Upper lobe of left lung (tissue), 6 donors: ENCODE measurements around the gene JARID2. TPM values are rescaled to one million over a fixed set of nuclear protein-coding genes. Genes with fewer than 3 reads are reported as not detected.

ENCODE experiments used
- ATAC-seq, 2 donors: fragments of 200-7000 bp; cut with Tn5 transposase; one replicate each; pipeline ENCODE4 v1.9.1; 2022; ENCODE audit warnings: mild to moderate bottlenecking in 2 of 2, moderate library complexity in 2 of 2; ENCODE audit not compliant: low FRiP score in 2 of 2
- DNase-seq, 2 donors: peaks; one replicate each; pipeline ENCODE4 v3.0.0-alpha.2; 2019 to 2020
- H3K27ac ChIP-seq, 4 donors: fragments of 200-600 bp; sonication (generic); one replicate each; pipeline ENCODE4 v1.5.1; 2016 to 2019
- H3K27me3 ChIP-seq, 4 donors: fragments of 200-600 bp; sonication (generic); one replicate each; pipeline ENCODE4 v1.5.1; 2017 to 2019
- H3K36me3 ChIP-seq, 4 donors: fragments of 200-600 bp; sonication (generic); one replicate each; pipeline ENCODE4 v1.5.1; 2016 to 2019
- H3K4me1 ChIP-seq, 4 donors: fragments of 200-600 bp; sonication (generic); one replicate each; pipeline ENCODE4 v1.5.1; 2018 to 2019
- H3K4me3 ChIP-seq, 4 donors: fragments of 200-600 bp; sonication (generic); one replicate each; pipeline ENCODE4 v1.5.1; 2017 to 2019; ENCODE audit warnings: mild to moderate bottlenecking in 2 of 4, moderate library complexity in 1 of 4
- H3K9me3 ChIP-seq, 4 donors: fragments of 200-600 bp; sonication (generic); one replicate each; pipeline ENCODE4 v1.5.1; 2018 to 2019
- CTCF ChIP-seq, 6 experiments: fragments of 450-650 bp in 4 of 6; fragments of 200-600 bp in 2 of 6; sonication (generic) in 2 of 6; IDR thresholded peaks; one replicate each; pipeline ENCODE4 v1.5.1; 2016 to 2019; ENCODE audit warnings: antibody characterized with exemption in 6 of 6
- EP300 ChIP-seq, 4 donors: sonication (generic); formaldehyde crosslinking; IDR thresholded peaks; one replicate each; pipeline ENCODE4 v1.5.1; 2017; ENCODE audit warnings: antibody characterized with exemption in 4 of 4, control low read depth in 2 of 4
- POLR2A ChIP-seq, 4 donors: fragments of 450-650 bp; IDR thresholded peaks; one replicate each; pipeline ENCODE4 v1.5.1; 2016 to 2017; ENCODE audit warnings: antibody characterized with exemption in 4 of 4, mild to moderate bottlenecking in 2 of 4
- POLR2AphosphoS5 ChIP-seq, 2 donors: sonication (generic); formaldehyde crosslinking; IDR thresholded peaks; one replicate each; pipeline ENCODE4 v1.5.1; 2017; ENCODE audit warnings: antibody characterized with exemption in 2 of 2
- WGBS, 2 donors: methylation state at CpG; one replicate each; pipeline ENCODE4 v1.1.5; 2017 to 2018; 5-methylcytosine and 5-hydroxymethylcytosine counted together
- total RNA-seq, 6 donors: library from RNA; depleted of rRNA in 4 of 6; stranded (reverse); fragments of >200 nt in 4 of 6; gene quantifications; one replicate each; pipeline versions ENCODE4 v1.1.0 to v1.2.1, GENCODE V29; 2016 to 2021
- donor health status: DM: no; HTN: no; CAD: no; lungs with moderate emphysema.
- donor health status: DM: no; HTN: yes; CAD: no; lungs with severe emphysema.

JARID2 gene
- total RNA-seq, 6 donors from 2014 or later = 9.6 to 37.7 (median 16.4) TPM

- no peaks in the 10 kb centered on the region for H3K27me3 ChIP-seq
- WGBS, 2 donors = 67 to 75% methylated on average over 4 of the region's 4 CpGs
- ATAC-seq (no peak), DNase-seq (no peak)
- no peaks in the 10 kb centered on the region for H3K9me3 ChIP-seq
- no peak overlapping the region for H3K4me3 ChIP-seq
- H3K27ac ChIP-seq = peak overlapping the region in 3 of 4 donors; percentile 16 to 35 (median 32)
- peaks cover under 1 to 21% (median 16%) of the 10 kb centered on the region in 4 donors for H3K4me1 ChIP-seq
- TF ChIP-seq POLR2A (IDR thresholded peaks at IDR 0.05) (no peak), POLR2AphosphoS5 (IDR thresholded peaks at IDR 0.05) (no peak), CTCF (IDR thresholded peaks at IDR 0.05) (no peak), EP300 (IDR thresholded peaks at IDR 0.05) (no peak)
- peaks cover 0 to 3% (median 0%) of the 10 kb centered on the region in 4 donors for H3K36me3 ChIP-seq
Observed at GRCh38 chr6:15453186-15453585, 207.3 kb downstream of the JARID2 start.

- no peak overlapping the region for H3K4me3 ChIP-seq
- ATAC-seq (no peak), DNase-seq (no peak)
- TF ChIP-seq CTCF (IDR thresholded peaks at IDR 0.05) (no peak), EP300 (IDR thresholded peaks at IDR 0.05) (peak in 2 of 4 donors; percentile 24 to 63), POLR2A (IDR thresholded peaks at IDR 0.05) (no peak), POLR2AphosphoS5 (IDR thresholded peaks at IDR 0.05) (peak in 1 of 2 donors; percentile 42)
- no peaks in the 10 kb centered on the region for H3K27me3 ChIP-seq
- H3K9me3 ChIP-seq = no peaks in the 10 kb centered on the region
- peak overlapping the region in 3 of 4 donors; percentile 16 to 35 (median 32) for H3K27ac ChIP-seq
- H3K4me1 ChIP-seq = peaks cover 0 to 17% (median 16%) of the 10 kb centered on the region in 4 donors
- H3K36me3 ChIP-seq = peaks cover 0 to 3% (median 0%) of the 10 kb centered on the region in 4 donors
- 83 to 86% methylated on average over 5 of the region's 5 CpGs for WGBS, 2 donors
Observed at GRCh38 chr6:15453622-15454021, 207.8 kb downstream of the JARID2 start.

- DNase-seq (no peak), ATAC-seq (no peak)
- Histone ChIP-seq H3K27me3 (no peaks in the 10 kb centered on the region), H3K27ac (no peak overlapping the region), H3K36me3 (peaks cover 0 to 3% (median 0%) of the 10 kb centered on the region in 4 donors), H3K9me3 (no peaks in the 10 kb centered on the region), H3K4me1 (peaks cover 14 to 20% (median 19%) of the 10 kb centered on the region in 4 donors), H3K4me3 (no peak overlapping the region)
- 59 to 74% methylated on average over 2 of the region's 2 CpGs for WGBS, 2 donors
- TF ChIP-seq CTCF (IDR thresholded peaks at IDR 0.05) = no peak
- no peak for TF ChIP-seq EP300 (IDR thresholded peaks at IDR 0.05)
- TF ChIP-seq POLR2AphosphoS5 (IDR thresholded peaks at IDR 0.05) = no peak
- TF ChIP-seq POLR2A (IDR thresholded peaks at IDR 0.05) = no peak
Observed at GRCh38 chr6:15456422-15456821, 210.6 kb downstream of the JARID2 start.

- Histone ChIP-seq H3K4me3 (no peak overlapping the region), H3K27ac (no peak overlapping the region), H3K36me3 (peaks cover 0 to 3% (median 0%) of the 10 kb centered on the region in 4 donors), H3K9me3 (no peaks in the 10 kb centered on the region), H3K4me1 (peaks cover 17 to 21% (median 19%) of the 10 kb centered on the region in 4 donors), H3K27me3 (no peaks in the 10 kb centered on the region)
- ATAC-seq (no peak), DNase-seq (no peak)
- 87 to 88% methylated on average over 4 of the region's 4 CpGs for WGBS, 2 donors
- TF ChIP-seq EP300 (IDR thresholded peaks at IDR 0.05) = no peak
- TF ChIP-seq POLR2A (IDR thresholded peaks at IDR 0.05) = no peak
- TF ChIP-seq POLR2AphosphoS5 (IDR thresholded peaks at IDR 0.05) = no peak
- TF ChIP-seq CTCF (IDR thresholded peaks at IDR 0.05) = no peak
Observed at GRCh38 chr6:15457121-15457650, 211.3 kb downstream of the JARID2 start.

GRCh38 chr6:15458021-15458459, 212.2 kb downstream of the JARID2 start:
- H3K36me3 ChIP-seq = peaks cover 0 to 3% (median 0%) of the 10 kb centered on the region in 4 donors
- WGBS, 2 donors = 68 to 83% methylated on average over 14 of the region's 14 CpGs

More at GRCh38 chr6:15458021-15458459, 212.2 kb downstream of the JARID2 start:
- Histone ChIP-seq H3K27ac (no peak overlapping the region), H3K4me1 (peaks cover 17 to 29% (median 24%) of the 10 kb centered on the region in 4 donors), H3K27me3 (no peaks in the 10 kb centered on the region), H3K9me3 (no peaks in the 10 kb centered on the region), H3K4me3 (no peak overlapping the region)
- ATAC-seq = no peak
- DNase-seq = no peak
- TF ChIP-seq CTCF (IDR thresholded peaks at IDR 0.05) = no peak
- no peak for TF ChIP-seq EP300 (IDR thresholded peaks at IDR 0.05)
